A549 (cell line): ENCODE data around the gene CTSK. TPM values are rescaled to one million over a fixed set of nuclear protein-coding genes. Genes with fewer than 3 reads are reported as not detected.

Source experiments
- ATAC-seq, 2 experiments: fragments of 200-7000 bp in 1 of 2; fragments of >200 bp in 1 of 2; cut with Nextera tagmentation in 1 of 2; cut with Tn5 transposase in 1 of 2; 3 replicates each; pipeline versions ENCODE4 v1.8.0 to v1.9.1; 2018 to 2020; ENCODE audit warnings: mild to moderate bottlenecking in 1 of 2, moderate library complexity in 1 of 2
- CTCF ChIA-PET: fragments of 300-600 bp; sonication (Branson Sonifier 250); formaldehyde crosslinking; extraction: SDS; loops from one replicate; lab custom pipeline; 2021; ENCODE audit warnings: antibody characterized with exemption, inconsistent platforms; lab: Yijun Ruan, JAX
- POLR2A ChIA-PET: fragments of 350-600 bp; formaldehyde crosslinking; extraction: SDS; loops from one replicate; lab custom pipeline; 2021; ENCODE audit warnings: antibody characterized with exemption, inconsistent platforms; lab: Yijun Ruan, JAX
- DNase-seq, 2 experiments: peaks; one replicate each; pipeline versions ENCODE4 v3.0.0 to v3.0.0-alpha.2; 2011 to 2016; ENCODE audit warnings: low read depth in 1 of 2, low spot score in 1 of 2
- FAIRE-seq: peaks from 2 replicates; lab custom pipeline; 2011; peaks lifted over from hg19 to GRCh38; lab: Jason Lieb, UNC
- H3K27ac ChIP-seq, 2 experiments: fragments of >200 bp; sonication (Bioruptor Twin); formaldehyde crosslinking; 3 replicates each; pipeline ENCODE4 v1.5.1; 2016 to 2017
- H3K4me1 ChIP-seq: fragments of >200 bp; sonication (Bioruptor Twin); formaldehyde crosslinking; 3 replicates; pipeline ENCODE4 v1.6.1; 2016
- H3K4me2 ChIP-seq: fragments of >200 bp; sonication (Bioruptor Twin); formaldehyde crosslinking; 3 replicates; pipeline ENCODE4 v1.6.1; 2016
- H3K4me3 ChIP-seq: fragments of >200 bp; sonication (Bioruptor Twin); formaldehyde crosslinking; 3 replicates; pipeline ENCODE4 v1.5.1; 2016
- H3K9me3 ChIP-seq: fragments of >200 bp; sonication (Bioruptor Twin); formaldehyde crosslinking; 3 replicates; pipeline ENCODE4 v1.6.1; 2016
- BHLHE40 ChIP-seq: IDR thresholded peaks from 2 replicates; pipeline ENCODE4 v1.6.1; 2012; ENCODE audit warnings: low read depth, low read length, inconsistent platforms
- CBX2 ChIP-seq: fragments of 200-600 bp; sonication (generic); IDR thresholded peaks from 2 replicates; pipeline ENCODE4 v1.6.1; 2016; ENCODE audit warnings: low read depth, mild to moderate bottlenecking, borderline replicate concordance
- FOSL2 ChIP-seq, 2 experiments: fragments of 450-650 bp in 1 of 2; fragments of >200 bp in 1 of 2; sonication (Bioruptor Twin) in 1 of 2; formaldehyde crosslinking; IDR thresholded peaks; 2 replicates each; pipeline versions ENCODE4 v1.5.0 to v1.6.1; 2016 to 2020; ENCODE audit warnings: mild to moderate bottlenecking in 1 of 2, moderate library complexity in 1 of 2
- FOXS1 ChIP-seq: fragments of 250-450 bp; sonication (Bioruptor Pico); IDR thresholded peaks from 2 replicates; pipeline ENCODE4 v1.5.0; 2020; ENCODE audit warnings: mild to moderate bottlenecking, moderate library complexity
- KDM5A ChIP-seq: fragments of 200-600 bp; sonication (generic); IDR thresholded peaks from 2 replicates; pipeline ENCODE4 v1.6.1; 2016; ENCODE audit warnings: antibody characterized with exemption, mild to moderate bottlenecking
- MAFK ChIP-seq: fragments of 450-650 bp; IDR thresholded peaks from 2 replicates; pipeline ENCODE4 v1.6.1; 2014; ENCODE audit not compliant: partially characterized antibody
- MYC ChIP-seq: IDR thresholded peaks from 2 replicates; pipeline ENCODE4 v1.6.1; 2012; ENCODE audit warnings: mild to moderate bottlenecking, inconsistent platforms, low read length, improper control_type of control experiment, borderline replicate concordance
- NPAS2 ChIP-seq: fragments of 250-450 bp; sonication (Bioruptor Pico); IDR thresholded peaks from 2 replicates; pipeline ENCODE4 v1.8.0; 2022; ENCODE audit warnings: mild to moderate bottlenecking, moderate library complexity, borderline replicate concordance
- POLR2A ChIP-seq: IDR thresholded peaks from 2 replicates; pipeline ENCODE4 v1.6.1; 2012; ENCODE audit warnings: mild to moderate bottlenecking, low read length
- RARB ChIP-seq: fragments of 250-450 bp; sonication (Bioruptor Pico); IDR thresholded peaks from 2 replicates; pipeline ENCODE4 v1.8.0; 2021; ENCODE audit warnings: mild to moderate bottlenecking, moderate library complexity
- RFX5 ChIP-seq: fragments of 450-650 bp; IDR thresholded peaks from 2 replicates; pipeline ENCODE4 v1.7.1; 2014; ENCODE audit warnings: antibody characterized with exemption, mild to moderate bottlenecking, moderate library complexity
- USF2 ChIP-seq: fragments of 450-650 bp; IDR thresholded peaks from 2 replicates; pipeline ENCODE4 v1.6.1; 2014; ENCODE audit warnings: antibody characterized with exemption
- ZFP36 ChIP-seq: fragments of 450-650 bp; IDR thresholded peaks from 2 replicates; pipeline ENCODE4 v1.6.1; 2014; ENCODE audit warnings: borderline replicate concordance; ENCODE audit not compliant: partially characterized antibody
- WGBS: methylation state at CpG from one replicate; pipeline ENCODE4 v1.1.6; 2017; ENCODE audit errors: missing lambda C conversion rate; 5-methylcytosine and 5-hydroxymethylcytosine counted together
- polyA plus RNA-seq, 4 experiments: library from polyadenylated mRNA; depleted of rRNA in 3 of 4; stranded (reverse); fragments of >200 nt; fragmentation: RNase III in 1 of 4; extraction: RNeasy Plus Mini Kit Qiagen cat#74134 plus additional on column Dnase treatment in 1 of 4; gene quantifications; 2 replicates in 3 of 4; 3 replicates in 1 of 4; pipeline ENCODE4 v1.2.3, GENCODE V29; 2011 to 2017
- TF ChIP-seq, protein P1 (sequence below): fragments of 200-600 bp; sonication (generic); IDR thresholded peaks from 2 replicates; pipeline ENCODE4 v1.6.1; 2016; ENCODE audit warnings: antibody characterized with exemption, mild to moderate bottlenecking, moderate library complexity
- TF ChIP-seq, protein P2 (sequence below): fragments of 250-450 bp; sonication (Bioruptor Pico); IDR thresholded peaks from 2 replicates; pipeline ENCODE4 v1.5.0; 2021; ENCODE audit warnings: mild to moderate bottlenecking, moderate library complexity, borderline replicate concordance

The CTSK gene
- polyA plus RNA-seq, 2 of the 4 experiments (the other 2 are of a cell fraction), result 2.4 to 5.0 TPM

DNA sequence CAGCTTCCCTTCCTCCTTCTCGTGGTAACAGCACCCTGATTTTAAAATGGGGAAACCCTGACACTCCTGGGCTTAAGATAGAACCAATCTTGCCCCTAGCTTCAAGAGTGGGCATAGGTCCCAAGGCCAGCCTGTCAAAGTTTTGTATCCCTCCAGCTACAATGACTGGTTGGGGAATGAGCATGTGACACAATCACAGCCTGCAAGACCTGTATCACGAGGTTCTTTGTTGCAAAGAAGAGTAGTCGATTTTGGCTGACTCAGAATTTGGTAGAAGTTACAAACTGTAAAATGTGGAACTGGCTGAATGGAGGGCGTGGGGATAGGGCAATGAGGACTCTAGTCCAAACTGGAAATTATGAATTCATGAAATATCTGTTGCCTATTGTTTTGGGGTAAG, 18.7 kb downstream of the CTSK start:
- Histone ChIP-seq H3K27ac (no peak overlapping the region), H3K4me1 (no peaks in the 10 kb centered on the region), H3K4me2 (no peak overlapping the region), H3K9me3 (no peaks in the 10 kb centered on the region), H3K4me3 (no peak overlapping the region)
- 52% methylated on average over 4 of the region's 4 CpGs for WGBS
- TF ChIP-seq, protein P1, sequence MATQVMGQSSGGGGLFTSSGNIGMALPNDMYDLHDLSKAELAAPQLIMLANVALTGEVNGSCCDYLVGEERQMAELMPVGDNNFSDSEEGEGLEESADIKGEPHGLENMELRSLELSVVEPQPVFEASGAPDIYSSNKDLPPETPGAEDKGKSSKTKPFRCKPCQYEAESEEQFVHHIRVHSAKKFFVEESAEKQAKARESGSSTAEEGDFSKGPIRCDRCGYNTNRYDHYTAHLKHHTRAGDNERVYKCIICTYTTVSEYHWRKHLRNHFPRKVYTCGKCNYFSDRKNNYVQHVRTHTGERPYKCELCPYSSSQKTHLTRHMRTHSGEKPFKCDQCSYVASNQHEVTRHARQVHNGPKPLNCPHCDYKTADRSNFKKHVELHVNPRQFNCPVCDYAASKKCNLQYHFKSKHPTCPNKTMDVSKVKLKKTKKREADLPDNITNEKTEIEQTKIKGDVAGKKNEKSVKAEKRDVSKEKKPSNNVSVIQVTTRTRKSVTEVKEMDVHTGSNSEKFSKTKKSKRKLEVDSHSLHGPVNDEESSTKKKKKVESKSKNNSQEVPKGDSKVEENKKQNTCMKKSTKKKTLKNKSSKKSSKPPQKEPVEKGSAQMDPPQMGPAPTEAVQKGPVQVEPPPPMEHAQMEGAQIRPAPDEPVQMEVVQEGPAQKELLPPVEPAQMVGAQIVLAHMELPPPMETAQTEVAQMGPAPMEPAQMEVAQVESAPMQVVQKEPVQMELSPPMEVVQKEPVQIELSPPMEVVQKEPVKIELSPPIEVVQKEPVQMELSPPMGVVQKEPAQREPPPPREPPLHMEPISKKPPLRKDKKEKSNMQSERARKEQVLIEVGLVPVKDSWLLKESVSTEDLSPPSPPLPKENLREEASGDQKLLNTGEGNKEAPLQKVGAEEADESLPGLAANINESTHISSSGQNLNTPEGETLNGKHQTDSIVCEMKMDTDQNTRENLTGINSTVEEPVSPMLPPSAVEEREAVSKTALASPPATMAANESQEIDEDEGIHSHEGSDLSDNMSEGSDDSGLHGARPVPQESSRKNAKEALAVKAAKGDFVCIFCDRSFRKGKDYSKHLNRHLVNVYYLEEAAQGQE, result no peak
- TF ChIP-seq ZFP36 (no peak), RARB (CRISPR knock-in tag) (no peak), POLR2A (no peak), MAFK (no peak), NPAS2 (CRISPR knock-in tag) (no peak)
- TF ChIP-seq, protein P2, sequence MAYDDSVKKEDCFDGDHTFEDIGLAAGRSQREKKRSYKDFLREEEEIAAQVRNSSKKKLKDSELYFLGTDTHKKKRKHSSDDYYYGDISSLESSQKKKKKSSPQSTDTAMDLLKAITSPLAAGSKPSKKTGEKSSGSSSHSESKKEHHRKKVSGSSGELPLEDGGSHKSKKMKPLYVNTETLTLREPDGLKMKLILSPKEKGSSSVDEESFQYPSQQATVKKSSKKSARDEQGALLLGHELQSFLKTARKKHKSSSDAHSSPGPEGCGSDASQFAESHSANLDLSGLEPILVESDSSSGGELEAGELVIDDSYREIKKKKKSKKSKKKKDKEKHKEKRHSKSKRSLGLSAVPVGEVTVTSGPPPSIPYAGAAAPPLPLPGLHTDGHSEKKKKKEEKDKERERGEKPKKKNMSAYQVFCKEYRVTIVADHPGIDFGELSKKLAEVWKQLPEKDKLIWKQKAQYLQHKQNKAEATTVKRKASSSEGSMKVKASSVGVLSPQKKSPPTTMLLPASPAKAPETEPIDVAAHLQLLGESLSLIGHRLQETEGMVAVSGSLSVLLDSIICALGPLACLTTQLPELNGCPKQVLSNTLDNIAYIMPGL (CRISPR knock-in tag), result no peak
- ATAC-seq (no peak), DNase-seq (no peak), FAIRE-seq (no peak)
- ChIA-PET CTCF (interaction anchor here (0.7 to 1.6 kb wide), 3 partner anchors 8 to 207 kb away, joined by 3 to 8 read pairs (median 4); no protein-coding TSS in a partner anchor), POLR2A (no interaction called here)

- TF ChIP-seq FOXS1 (CRISPR knock-in tag) (no peak), FOSL2 (IDR thresholded peaks at IDR 0.05) (no peak), FOSL2 (CRISPR knock-in tag; IDR thresholded peaks at IDR 0.05) (no peak), RFX5 (no peak), MAFK (peak; percentile 45), NPAS2 (CRISPR knock-in tag) (no peak)
- Histone ChIP-seq H3K9me3 (no peaks in the 10 kb centered on the region), H3K27ac (no peak overlapping the region), H3K4me2 (no peak overlapping the region), H3K4me3 (no peak overlapping the region), H3K4me1 (no peaks in the 10 kb centered on the region)
- no peak for DNase-seq
- 89% methylated on average over 4 of the region's 4 CpGs for WGBS
- no peak for ATAC-seq
- no peak for FAIRE-seq
- ChIA-PET POLR2A (no interaction called here), CTCF (interaction anchor here (0.7 to 1.6 kb wide), 4 partner anchors 8 to 220 kb away, joined by 3 to 8 read pairs (median 4); no protein-coding TSS in a partner anchor)
These were observed 19.1 kb downstream of the CTSK start for GRCh38 chr1:150788946-150789345.

DNA sequence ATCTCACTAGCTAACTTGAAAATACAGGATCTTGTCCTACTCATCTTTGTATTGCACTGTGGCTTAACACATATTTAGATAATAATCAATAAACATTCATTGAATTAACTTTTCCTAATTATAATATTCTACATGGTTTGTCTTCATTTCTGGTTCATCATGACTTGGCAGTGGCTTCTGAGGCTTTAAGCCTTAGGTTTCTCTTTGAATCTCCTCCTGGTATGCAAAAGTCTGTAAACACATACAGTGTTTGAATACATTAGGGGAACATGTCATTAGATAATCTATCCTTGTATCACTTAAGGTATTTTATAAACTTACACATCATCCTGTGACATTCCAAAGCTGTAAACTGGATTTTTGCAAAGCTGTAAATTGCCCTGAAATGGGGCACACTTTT, 20.6 kb downstream of the CTSK start:
- Histone ChIP-seq H3K9me3 (no peaks in the 10 kb centered on the region), H3K4me3 (no peak overlapping the region), H3K4me2 (no peak overlapping the region), H3K4me1 (no peaks in the 10 kb centered on the region), H3K27ac (no peak overlapping the region)
- no peak for TF ChIP-seq CBX2
- TF ChIP-seq MYC, result no peak
- TF ChIP-seq USF2, result no peak
- no peak for TF ChIP-seq BHLHE40
- no peak for TF ChIP-seq KDM5A
- TF ChIP-seq POLR2A, result no peak
- ChIA-PET CTCF (interaction anchor here (0.7 to 1.3 kb wide), 5 partner anchors 10 to 193 kb away, joined by 3 to 4 read pairs (median 3); no protein-coding TSS in a partner anchor), POLR2A (interaction anchor here (1.1 kb wide), 1 partner anchor 90 kb away, joined by 3 read pairs; the partner anchor contains the start of gene GOLPH3L)
- DNase-seq (no peak), FAIRE-seq (peak; percentile 51), ATAC-seq (no peak)
